Femur (tissue), 1 donor: ENCODE measurements around the gene SGMS1.
"Not testable (repeated sequence)": the region's sequence is repeated elsewhere in the genome, so short reads cannot be mapped to it uniquely, and the experiment has no call there.

ENCODE experiments used
- DNase-seq: peaks from one replicate; pipeline ENCODE4 v3.0.0-alpha.2; 2017

Gene SGMS1

DNA sequence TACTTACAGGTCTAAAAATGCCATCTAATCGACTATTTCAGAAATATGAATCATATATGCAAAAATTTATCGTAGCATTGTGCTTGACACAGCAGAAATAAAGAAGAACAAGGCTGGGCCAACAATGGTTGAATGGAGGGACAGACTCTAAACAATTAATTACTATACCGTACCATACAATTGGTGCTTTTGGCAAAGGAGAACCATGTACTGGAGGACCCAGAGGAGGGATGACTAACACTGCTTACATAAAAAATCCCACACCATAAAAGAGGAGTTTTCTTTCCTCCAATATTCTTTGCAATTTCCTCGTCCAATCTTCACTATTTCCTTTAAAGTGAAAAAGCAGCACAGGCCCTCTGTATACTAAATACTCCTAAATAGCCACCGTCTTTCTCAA, 94.1 kb downstream of the SGMS1 start:
- DNase-seq, result no peak

DNA sequence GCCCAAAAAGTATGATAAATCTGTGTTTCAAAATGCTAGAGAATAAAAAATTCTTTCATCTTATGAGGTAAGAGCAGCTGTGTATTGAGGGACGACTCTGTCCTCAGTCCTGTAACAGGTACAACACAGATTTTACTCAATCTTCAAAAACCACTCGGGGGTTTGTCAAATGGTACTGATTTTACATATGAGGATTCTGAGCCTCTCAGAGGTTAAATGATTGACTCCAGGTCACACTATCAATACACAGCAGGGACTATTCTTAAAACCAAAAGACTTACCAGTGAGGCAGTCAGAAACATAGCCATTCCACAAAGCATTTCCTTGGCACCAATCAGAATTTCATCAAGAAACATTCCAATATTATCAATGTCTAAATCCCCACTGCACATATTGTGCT, 95.5 kb downstream of the SGMS1 start:
- DNase-seq, result no peak

DNA sequence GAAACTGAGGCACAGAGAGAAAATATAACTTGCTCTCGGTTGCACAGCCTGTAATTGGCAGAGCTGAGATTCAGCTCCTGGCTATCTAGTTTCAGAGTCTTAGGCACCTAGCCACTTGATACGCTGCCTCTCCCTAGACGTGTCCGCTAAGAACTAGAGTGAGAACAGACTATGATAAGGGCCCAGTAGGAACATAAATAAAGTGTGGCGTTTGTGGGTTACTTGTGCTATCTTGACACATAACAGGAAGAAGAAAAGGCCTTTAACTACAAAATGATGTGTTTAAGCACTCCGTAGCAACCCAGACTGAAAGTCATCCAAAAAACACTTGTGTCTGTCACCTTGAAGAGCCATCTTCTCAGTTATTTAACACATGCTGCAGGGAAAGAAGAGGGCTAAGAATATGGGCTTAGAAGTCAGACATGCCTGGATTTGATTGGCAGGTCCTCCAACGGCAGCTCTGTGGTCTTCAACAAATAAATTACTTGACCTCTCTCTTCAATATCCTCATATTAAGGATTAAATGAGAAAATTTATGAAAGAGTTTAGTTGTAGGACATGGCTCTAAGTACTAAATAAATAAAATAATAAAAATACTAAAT, 96.2 kb downstream of the SGMS1 start:
- no peak for DNase-seq

DNA sequence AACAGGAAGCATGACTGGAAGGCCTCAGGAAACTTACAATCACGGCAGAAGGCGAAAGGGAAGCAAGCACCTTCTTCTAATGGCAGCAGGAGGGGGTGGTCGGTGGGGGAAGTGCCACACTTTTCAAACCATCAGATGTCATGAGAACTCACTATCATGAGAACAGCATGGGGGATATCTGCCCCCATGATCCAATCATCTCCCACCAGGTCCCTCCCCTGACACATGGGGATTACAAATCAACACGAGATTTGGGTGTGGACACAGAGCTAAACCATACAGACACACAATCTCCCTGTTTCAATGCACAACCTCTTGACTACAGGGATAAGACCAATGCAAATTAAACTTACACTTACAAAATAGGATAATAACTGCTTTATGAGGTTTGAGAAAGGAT, 97.6 kb downstream of the SGMS1 start:
- DNase-seq, result no peak

DNA sequence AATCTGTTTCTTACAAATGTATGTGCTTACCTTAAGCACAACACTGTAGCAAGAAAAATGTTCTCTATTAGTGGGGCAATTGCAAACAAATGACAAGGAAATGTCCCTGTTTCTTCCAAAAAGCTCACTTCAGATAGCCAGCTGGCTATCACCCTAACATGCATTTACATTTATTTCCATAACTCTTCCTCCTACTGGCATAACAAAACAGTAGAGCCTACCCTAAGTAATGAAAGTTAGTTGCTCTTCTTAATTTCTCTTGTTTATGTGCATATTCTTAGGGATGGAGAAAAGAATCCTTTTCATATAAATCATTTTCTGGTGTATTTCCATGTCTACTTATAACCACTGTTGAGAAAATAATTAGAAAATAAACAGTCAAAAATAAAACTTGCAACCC, 100.4 kb downstream of the SGMS1 start:
- DNase-seq, result no peak

DNA sequence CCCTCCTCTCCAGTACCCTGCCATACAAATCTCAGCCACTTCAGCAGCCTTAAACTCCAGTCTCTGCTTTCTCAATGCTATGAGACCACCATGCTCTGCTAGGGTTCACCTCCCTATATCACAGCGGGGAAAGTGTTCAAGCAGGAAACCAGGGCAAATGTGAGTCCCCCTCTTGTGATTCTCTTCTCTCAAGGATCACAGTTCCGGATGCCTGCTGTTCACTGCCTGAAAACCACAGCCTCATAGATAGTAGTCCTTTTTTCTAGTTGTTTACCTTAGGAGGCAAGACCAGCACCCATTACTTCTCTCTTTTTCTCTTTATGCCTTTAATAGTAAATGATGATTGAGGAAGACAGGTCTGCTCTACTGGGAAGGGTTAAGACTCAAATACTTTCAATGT, 100.8 kb downstream of the SGMS1 start:
- DNase-seq, result no peak

DNA sequence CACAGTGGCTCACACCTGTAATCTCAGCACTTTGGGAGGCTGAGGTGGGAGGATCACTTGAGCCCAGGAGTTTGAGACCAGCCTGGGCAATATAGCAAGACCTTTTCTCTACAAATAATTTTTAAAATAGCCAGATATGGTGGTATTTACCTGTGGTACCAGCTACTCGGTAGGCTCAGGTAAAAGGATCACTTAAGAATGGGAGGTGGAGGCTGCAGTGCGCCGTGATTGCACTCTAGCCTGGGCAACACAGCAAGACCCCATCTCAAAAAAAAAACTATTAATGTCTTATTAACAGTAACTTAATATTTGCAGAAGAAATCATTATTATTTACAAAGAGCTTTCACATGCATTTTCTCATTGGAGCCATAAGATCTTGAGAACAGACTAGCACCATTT, 103.6 kb downstream of the SGMS1 start:
- no peak for DNase-seq

DNA sequence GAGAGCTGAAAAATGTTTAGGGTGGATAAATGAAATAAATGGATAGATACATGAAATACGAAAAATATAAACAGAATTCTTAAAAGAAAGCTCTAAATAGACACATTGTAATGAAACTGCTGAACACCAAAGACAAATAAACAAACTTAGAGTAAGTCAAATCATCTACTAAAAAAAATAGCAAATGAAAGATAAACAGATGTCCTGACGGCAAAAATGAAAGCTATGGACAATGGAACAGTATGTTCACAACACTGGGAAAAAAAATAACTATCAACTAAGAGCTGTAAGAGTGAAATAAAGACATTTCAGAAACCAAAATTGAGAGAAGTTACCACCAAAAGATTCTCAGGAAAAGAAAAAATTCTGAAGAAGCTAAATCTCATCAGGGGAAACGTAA, 106.1 kb downstream of the SGMS1 start:
- no peak for DNase-seq

DNA sequence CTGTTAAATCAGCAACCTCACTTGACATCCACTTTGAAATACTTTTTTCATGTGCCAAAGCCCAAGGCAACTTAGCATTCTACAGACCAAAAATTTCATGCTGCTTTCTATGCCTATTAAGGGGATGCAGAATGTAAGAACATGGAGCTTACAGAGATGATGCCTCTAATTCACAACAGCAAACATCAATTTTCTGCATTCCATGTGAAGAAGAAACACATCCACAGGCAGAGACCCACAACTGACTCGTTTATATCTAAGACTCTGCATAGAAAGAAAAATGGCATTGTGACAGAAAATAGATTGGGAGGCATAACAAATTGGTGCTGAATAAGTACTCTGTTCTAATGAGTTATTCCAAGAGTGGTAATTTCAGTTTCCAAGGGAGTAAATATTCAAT, 107.6 kb downstream of the SGMS1 start:
- no peak for DNase-seq

DNA sequence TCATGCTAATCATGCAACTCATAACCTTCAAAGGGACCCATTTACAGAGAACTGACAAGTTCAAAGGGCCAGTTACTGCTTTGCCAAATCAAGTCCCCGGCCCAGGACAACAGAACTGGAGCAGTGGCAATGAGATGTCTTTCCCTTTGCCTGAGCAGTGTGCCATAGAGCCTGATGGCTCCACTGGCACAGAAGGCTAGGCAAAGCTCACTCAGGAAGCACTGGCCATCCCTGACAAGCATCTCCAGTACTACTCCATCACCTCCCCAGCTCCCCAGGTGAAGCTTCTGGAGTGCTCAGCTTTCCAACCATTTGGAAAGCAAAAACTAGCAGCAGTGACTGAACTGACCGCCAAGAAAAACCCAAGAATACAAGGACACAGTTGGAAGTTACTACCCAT, 108.3 kb downstream of the SGMS1 start:
- no peak for DNase-seq

DNA sequence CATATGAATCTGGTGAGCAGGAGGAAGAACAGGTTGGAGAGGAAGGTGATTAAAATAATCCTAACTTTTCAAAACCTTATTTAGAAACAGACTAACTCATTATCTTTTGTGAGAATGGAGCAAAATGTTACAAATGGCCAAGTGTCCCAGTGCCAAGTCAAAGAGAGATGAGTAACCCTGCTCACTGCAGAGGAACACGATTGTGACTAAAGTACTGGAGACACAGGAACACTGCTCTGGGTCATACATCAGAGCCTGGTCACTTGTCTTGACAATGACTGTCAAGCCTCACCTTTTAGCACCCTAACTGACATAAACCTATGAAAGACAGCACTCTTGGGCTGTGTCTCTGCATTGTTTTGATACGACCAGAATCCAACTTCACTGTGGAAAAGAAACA, 108.8 kb downstream of the SGMS1 start:
- DNase-seq, result no peak

DNA sequence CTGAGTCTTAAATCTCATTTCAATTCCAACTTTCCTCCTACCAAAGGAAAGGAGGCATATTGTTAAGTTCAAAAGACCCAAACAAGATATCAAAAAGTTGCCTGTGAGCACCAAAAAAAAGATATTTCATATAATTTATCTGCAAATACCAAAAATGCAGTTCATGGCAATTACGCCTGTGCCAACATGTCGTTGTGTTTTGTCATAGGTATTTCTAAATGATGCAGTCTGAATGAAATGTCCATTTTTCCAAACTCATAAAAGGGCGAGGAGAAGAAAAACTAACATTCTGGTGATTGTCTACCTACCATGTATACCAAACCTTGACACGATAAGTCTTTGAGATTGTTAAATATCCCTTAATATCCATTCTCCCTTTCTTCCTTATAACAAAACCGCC, 109.8 kb downstream of the SGMS1 start:
- DNase-seq, result no peak

DNA sequence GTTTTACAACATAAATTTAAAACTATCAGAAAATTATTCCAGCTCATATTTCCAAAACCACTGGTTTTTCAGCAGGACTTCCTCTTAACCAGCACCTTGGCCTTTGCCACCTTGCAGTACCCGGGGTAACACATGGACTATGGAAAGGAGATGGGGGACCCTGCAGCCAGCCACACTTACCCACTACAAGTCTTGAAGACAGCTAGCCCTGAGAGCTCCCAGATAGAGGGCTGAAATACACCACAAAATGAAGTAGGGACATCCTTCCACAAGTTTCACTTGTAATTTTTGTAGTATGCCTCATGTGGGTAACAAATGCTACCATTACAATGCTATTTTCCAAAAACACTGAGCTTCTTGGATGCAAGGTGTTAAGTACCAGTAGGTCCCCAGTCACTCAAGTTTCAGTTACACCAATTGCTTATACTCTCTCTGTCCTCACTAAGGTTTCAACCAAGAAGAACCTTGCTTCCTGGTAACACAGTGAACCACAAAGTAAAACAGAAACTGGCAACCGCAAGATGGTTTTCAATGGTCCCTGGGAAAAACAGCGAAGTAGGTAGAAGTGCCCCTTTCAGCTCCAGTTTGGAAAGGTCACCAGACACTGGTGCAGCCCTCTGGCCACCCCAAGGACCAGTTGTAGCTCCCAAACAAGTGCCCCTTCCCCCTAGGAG, 110.9 kb downstream of the SGMS1 start:
- no peak for DNase-seq

DNA sequence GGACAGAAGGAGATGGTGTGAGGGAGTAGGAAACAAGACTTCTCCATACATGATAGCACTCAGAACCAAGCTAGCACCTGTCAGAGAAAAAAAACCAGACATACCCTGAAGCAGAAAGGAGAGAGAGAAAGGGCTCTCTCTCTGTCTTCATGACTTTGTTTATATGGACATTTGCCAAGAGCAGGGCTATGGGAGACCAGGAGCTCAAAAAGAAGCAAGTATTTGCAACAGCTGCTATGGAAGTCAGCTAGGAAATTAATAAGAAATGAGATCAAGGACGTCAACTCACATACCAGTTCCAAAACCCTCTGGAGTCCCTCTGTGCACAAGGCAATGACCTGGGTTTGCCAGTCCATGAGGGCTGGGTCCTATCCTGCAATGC, 111.6 kb downstream of the SGMS1 start:
- DNase-seq, result no peak

DNA sequence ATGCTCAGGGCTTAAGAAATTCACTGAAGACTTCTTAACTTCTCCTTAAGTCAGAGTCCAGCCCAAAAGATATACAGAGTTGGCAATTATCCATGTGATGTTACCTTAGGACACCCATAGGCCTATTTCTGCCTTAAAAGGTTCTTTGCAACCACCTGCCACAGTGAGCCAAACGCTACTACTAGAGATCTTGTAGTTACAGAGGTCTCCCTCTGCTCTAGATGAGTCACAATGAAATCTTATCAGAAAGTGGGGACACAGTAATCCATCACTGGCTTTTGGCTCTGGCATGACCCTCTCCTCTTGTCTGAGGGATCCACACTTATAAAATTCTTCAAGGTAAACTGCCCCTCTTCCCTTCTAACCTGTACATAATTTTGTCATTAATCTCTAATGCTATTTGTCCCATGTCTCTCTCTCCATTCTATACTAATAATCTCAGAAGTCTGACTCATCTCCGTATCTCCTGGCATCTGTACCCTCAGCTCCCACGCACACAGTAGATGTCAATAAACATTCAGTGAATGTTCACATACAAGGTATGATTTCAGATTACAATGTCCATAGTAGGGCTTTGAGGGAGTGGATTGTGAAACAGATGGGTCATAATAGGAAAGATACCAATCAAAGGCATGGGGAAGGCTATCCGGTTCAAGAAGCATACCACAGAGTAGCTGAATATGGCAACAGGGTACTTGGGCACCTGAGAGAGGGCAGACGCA, 112.1 kb downstream of the SGMS1 start:
- no peak for DNase-seq

DNA sequence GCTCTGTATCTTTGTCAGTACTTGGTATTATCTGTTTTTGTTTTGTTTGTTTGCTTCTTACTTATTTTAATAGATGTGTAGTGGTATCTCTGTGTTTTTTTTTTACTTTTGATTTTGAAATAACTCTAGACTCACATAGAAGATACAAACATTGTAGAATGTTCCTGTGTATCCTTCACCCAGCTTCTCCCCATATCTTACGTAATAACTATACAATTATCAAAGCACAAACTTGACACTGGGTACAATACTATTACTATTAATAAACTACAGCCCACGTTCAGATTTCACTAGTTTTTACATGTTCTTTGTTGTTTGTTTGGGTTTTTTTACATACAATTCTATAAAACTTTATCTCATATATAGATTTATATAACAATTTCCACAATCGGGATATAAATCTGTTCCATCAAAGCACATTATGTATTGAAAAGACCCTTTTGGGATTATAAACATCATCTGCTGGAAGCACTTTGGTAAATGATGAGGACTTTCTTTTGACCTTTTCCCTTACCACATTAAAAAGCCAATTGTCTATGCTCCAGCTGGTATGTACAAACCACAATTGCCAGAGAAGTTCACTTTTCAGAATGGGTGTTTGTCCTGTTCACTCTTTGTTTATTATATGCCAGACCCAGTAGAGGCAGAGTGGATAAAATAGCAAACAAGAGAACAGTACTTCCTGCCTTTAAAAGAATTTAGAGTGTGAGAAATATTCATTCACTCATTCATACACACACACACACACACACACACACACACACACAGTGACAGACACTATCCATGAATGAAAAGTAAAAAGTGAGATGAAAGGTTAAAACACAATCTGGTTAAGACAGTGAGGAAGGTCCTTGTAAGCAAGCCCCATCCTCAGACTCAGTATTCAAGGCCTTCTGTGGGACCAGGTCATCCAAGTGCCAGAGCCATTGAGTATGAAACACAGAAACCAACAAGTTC, 113.0 kb downstream of the SGMS1 start:
- no peak for DNase-seq

DNA sequence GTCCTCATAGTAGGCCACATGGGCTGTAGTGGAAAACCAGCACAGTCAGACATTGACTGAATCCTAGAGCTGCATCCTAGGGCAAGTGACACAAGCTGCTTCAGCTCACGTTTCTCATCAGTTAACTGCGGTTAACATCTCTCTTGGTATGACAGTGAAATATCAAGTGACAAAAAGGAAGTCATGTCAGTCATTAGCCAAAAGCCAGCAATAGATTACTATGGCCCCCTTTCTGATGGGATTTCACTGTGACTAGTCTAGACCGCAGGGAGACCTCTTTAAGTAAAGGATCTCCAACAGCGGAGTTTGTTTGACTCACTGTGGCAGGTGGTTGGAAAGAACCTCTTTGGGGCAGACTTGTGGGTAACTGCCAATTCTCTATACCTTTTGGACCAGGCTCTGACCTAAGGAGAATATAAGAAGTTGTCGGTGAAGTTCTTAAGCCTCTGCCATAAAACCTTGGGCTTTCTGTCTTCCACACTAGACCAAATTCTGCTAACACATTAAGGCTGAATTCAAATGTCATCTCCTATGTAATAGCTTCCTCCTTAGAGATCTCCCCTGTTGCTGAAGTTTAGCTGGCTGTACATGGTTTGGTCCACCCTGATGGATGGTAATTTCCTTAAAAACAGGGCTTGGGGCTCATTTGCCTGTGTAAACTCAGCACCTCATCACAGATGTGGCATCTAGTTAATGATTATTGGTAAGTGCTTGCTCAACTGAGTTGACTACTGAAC, 115.3 kb downstream of the SGMS1 start:
- DNase-seq, result no peak

DNA sequence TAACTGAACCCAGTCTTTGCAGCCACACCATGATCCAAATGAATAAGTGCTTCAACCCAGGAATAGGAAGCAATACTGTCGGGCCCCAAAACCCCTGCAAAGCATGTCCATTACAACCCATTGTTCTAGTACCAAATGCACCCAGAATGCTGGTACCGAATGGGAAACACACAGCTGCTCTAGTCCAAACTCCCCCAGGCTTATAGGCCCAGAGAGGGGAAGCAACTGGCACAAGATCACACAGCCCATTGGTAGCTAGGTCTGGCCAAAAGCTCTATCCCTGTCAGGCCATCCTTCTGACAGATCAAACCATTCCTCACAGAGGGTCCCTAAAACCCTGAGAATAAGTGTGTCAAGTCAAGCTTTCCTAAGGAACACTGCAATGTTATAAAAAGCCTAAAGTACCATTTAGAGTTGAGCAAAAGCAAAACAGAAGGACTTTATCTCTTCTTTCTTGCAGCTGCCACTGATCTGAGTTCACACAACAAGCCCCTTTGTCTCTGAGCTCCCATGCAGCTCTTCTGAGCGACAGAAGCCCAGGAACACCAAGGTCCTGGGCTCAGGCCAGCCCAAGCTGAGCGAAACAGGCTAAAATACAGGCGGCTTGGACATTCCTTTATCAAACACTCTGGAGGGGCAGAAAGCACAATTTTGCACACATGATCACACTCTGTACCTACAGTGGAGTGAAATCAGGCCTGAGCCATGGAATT, 116.7 kb downstream of the SGMS1 start:
- DNase-seq, result no peak

DNA sequence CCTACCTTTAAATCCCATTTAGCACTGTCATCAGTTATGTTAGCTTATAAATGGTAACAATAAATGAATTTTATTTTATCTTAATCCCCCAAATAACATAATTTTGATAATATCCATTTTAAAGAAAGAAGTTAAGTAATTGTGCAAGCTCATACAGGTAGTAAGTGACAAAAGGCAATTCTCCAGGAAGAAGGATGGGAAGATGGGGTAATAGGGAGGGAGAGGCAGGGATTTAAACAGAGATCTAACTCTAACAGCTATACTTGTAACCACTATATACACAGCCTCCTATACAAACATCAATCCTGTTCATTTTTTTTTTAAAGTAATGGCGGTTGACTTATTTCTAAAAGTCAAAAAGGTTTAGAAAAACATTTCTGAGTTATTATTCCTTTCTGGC, 119.4 kb downstream of the SGMS1 start:
- DNase-seq, result no peak

DNA sequence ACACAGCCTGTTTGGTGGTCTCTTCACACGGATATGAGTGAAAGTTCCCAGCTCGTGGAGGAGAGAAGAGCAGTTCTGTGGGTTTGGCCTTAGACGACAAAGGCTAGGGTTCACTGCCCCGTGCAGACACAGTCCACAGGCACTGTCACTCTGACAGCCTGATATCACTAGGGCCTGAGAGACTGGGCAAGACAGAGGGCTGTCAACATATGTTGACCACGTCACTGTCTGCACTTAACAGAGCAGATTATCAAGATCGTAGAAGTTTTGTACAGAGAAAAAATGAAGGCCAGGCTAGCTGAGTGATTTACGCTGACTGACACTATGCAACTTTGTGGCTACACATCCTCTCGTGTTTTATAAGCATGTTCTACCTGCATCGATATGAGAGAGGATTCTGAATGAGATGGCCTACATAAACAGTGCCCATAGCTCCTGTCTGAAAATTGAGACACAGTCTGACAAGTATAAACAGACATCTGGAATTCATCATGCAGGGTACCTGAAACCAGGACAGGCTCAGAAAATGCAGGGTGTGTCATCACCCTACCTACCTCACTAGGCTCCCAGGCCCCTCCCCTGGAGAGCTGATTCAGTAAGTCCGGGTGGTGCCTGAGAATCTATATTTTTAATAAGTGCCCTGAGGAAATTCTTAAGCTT, 120.0 kb downstream of the SGMS1 start:
- DNase-seq, result no peak

DNA sequence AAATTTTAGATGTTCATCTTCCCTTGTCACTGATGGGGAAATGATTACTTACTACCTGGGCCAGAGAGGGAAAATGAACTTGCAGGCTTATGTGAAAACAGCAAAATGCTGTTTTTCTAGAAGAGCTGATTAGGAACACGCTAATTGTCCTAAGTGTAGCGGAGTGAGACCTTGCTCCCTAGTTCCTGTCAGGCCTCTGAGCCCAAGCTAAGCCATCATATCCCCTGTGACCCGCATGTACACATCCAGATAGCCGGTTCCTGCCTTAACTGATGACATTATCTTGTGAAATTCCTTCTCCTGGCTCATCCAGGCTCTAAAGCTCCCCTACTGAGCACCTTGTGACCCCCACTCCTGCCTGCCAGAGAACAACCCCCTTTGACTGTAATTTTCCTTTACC, 120.6 kb downstream of the SGMS1 start:
- not testable (repeated sequence) for DNase-seq
